Neuronal stem cell (in vitro differentiated cells): ENCODE data around the gene GRIA1.

ENCODE experiments used
- DNase-seq: peaks from one replicate; pipeline ENCODE4 v3.0.0-alpha.2; 2013; ENCODE audit warnings: low spot score
- H2AFZ ChIP-seq: one replicate; pipeline ENCODE4 v1.6.1; 2013; ENCODE audit warnings: mild to moderate bottlenecking, low read length, inconsistent platforms
- H2AK5ac ChIP-seq: 2 replicates; pipeline ENCODE4 v1.6.1; 2013; ENCODE audit warnings: low read depth, mild to moderate bottlenecking, inconsistent platforms, low read length, moderate library complexity, mixed read lengths
- H2BK120ac ChIP-seq: 2 replicates; pipeline ENCODE4 v1.6.1; 2013; ENCODE audit warnings: low read depth, mild to moderate bottlenecking, inconsistent platforms, low read length, moderate library complexity, mixed read lengths
- H2BK12ac ChIP-seq: one replicate; pipeline ENCODE4 v1.6.1; 2013; ENCODE audit warnings: low read length, inconsistent platforms
- H2BK15ac ChIP-seq: 2 replicates; pipeline ENCODE4 v1.6.1; 2013; ENCODE audit warnings: mild to moderate bottlenecking, low read length, inconsistent platforms, mixed read lengths
- H2BK5ac ChIP-seq: one replicate; pipeline ENCODE4 v1.6.1; 2013; ENCODE audit warnings: inconsistent platforms, mild to moderate bottlenecking, low read length, moderate library complexity
- H3K14ac ChIP-seq: one replicate; pipeline ENCODE4 v1.6.1; 2013; ENCODE audit warnings: low read length, inconsistent platforms
- H3K18ac ChIP-seq: 2 replicates; pipeline ENCODE4 v1.6.1; 2013; ENCODE audit warnings: low read length, inconsistent platforms
- H3K23ac ChIP-seq: 2 replicates; pipeline ENCODE4 v1.6.1; 2013; ENCODE audit warnings: low read depth, mild to moderate bottlenecking, mixed read lengths, low read length, inconsistent platforms; ENCODE audit not compliant: poor library complexity
- H3K27ac ChIP-seq: replicated peaks from 3 replicates; pipeline ENCODE4 v1.5.1; 2013; ENCODE audit warnings: low read length, inconsistent platforms
- H3K27me3 ChIP-seq, 3 experiments: 2 replicates each; pipeline ENCODE4 v1.6.1; 2013; ENCODE audit warnings: low read length in 3 of 3, mild to moderate bottlenecking in 2 of 3, inconsistent platforms in 1 of 3, low read depth in 1 of 3, mixed read lengths in 1 of 3, moderate library complexity in 1 of 3; ENCODE audit not compliant: control insufficient read depth in 3 of 3, insufficient read depth in 3 of 3
- H3K36me3 ChIP-seq, 2 donors: replicated peaks in 1 of 2; 2 replicates each; pipeline ENCODE4 v1.6.1; 2013; ENCODE audit warnings: low read length in 2 of 2; ENCODE audit not compliant: control insufficient read depth in 2 of 2, insufficient read depth in 2 of 2
- H3K4ac ChIP-seq: 2 replicates; pipeline ENCODE4 v1.6.1; 2013; ENCODE audit warnings: inconsistent platforms, mild to moderate bottlenecking, low read length, moderate library complexity
- H3K4me1 ChIP-seq, 2 donors: 1 replicate in 1 of 2; 2 replicates in 1 of 2; pipeline ENCODE4 v1.6.1; 2013; ENCODE audit warnings: low read length in 2 of 2, low read depth in 1 of 2; ENCODE audit not compliant: control insufficient read depth in 2 of 2, insufficient read depth in 1 of 2
- H3K4me2 ChIP-seq: one replicate; pipeline ENCODE4 v1.6.1; 2013; ENCODE audit warnings: mild to moderate bottlenecking, low read length, inconsistent platforms; ENCODE audit not compliant: insufficient read depth, poor library complexity, severe bottlenecking
- H3K4me3 ChIP-seq, 2 donors: 2 replicates each; pipeline ENCODE4 v1.5.1; 2013; ENCODE audit warnings: low read length in 2 of 2, mild to moderate bottlenecking in 2 of 2, inconsistent platforms in 1 of 2, moderate library complexity in 1 of 2
- H3K79me1 ChIP-seq: one replicate; pipeline ENCODE4 v1.6.1; 2013; ENCODE audit warnings: low read depth, mild to moderate bottlenecking, inconsistent platforms, low read length, moderate library complexity
- H3K9ac ChIP-seq: one replicate; pipeline ENCODE4 v1.6.1; 2013; ENCODE audit warnings: mild to moderate bottlenecking, low read depth, low read length, inconsistent platforms; ENCODE audit not compliant: poor library complexity
- H3K9me3 ChIP-seq, 2 donors: replicated peaks in 1 of 2; 2 replicates each; pipeline versions ENCODE3 to v1.6.1; 2013; ENCODE audit warnings: low read length in 2 of 2, mild to moderate bottlenecking in 2 of 2, inconsistent platforms in 1 of 2, low read depth in 1 of 2, mixed read lengths in 1 of 2, moderate library complexity in 1 of 2; ENCODE audit not compliant: control insufficient read depth in 2 of 2, insufficient read depth in 1 of 2
- H4K8ac ChIP-seq: one replicate; pipeline ENCODE4 v1.6.1; 2013; ENCODE audit warnings: low read depth, mild to moderate bottlenecking, inconsistent platforms, low read length, moderate library complexity
- H4K91ac ChIP-seq: one replicate; pipeline ENCODE4 v1.6.1; 2013; ENCODE audit warnings: low read length, low read depth, mild to moderate bottlenecking, inconsistent platforms; ENCODE audit not compliant: poor library complexity
- WGBS, 2 donors: extraction: QIAGEN DNeasy Blood & Tissue Kit; methylation state at CpG; one replicate each; pipeline ENCODE4 v1.1.7; 2013; ENCODE audit warnings: missing lambda C conversion rate in 2 of 2, mixed read lengths in 1 of 2; ENCODE audit not compliant: insufficient read length in 2 of 2, insufficient replicate concordance in 1 of 2; ENCODE audit errors: extremely low coverage in 2 of 2; 5-methylcytosine and 5-hydroxymethylcytosine counted together

Gene GRIA1

GRCh38 chr5:153714798-153715197 is 224.3 kb downstream of the GRIA1 start:
- H3K36me3 ChIP-seq: no peaks in the 10 kb centered on the region
- H3K27ac ChIP-seq: no peak overlapping the region
- no peak overlapping the region for H3K4me2 ChIP-seq
- H2BK120ac ChIP-seq: no peak overlapping the region
- no peaks in the 10 kb centered on the region for H3K79me1 ChIP-seq
- H3K23ac ChIP-seq: no peak overlapping the region
- H3K9ac ChIP-seq: no peak overlapping the region
- H3K4ac ChIP-seq: no peak overlapping the region
- no peak overlapping the region for H2BK15ac ChIP-seq
- no CpG with 5 or more reads among the region's 2 CpGs for WGBS, 2 donors
- H3K14ac ChIP-seq: no peak overlapping the region
- DNase-seq: no peak
- no peak overlapping the region for H4K8ac ChIP-seq
- H3K27me3 ChIP-seq: no peaks in the 10 kb centered on the region
- H3K4me3 ChIP-seq: no peak overlapping the region
- H4K91ac ChIP-seq: no peak overlapping the region
- H3K9me3 ChIP-seq: no peaks in the 10 kb centered on the region
- no peak overlapping the region for H2AK5ac ChIP-seq
- H2BK12ac ChIP-seq: no peak overlapping the region
- peaks cover 2 to 7% of the 10 kb centered on the region in 2 donors for H3K4me1 ChIP-seq
- H2BK5ac ChIP-seq: no peak overlapping the region
- H2AFZ ChIP-seq: no peak overlapping the region
- H3K18ac ChIP-seq: no peak overlapping the region

GRCh38 chr5:153717287-153717686 is 226.8 kb downstream of the GRIA1 start:
- no peak overlapping the region for H3K18ac ChIP-seq
- no peak overlapping the region for H3K23ac ChIP-seq
- no peak overlapping the region for H3K4me2 ChIP-seq
- no peaks in the 10 kb centered on the region for H3K27me3 ChIP-seq
- H3K79me1 ChIP-seq: no peaks in the 10 kb centered on the region
- peaks cover 0 to 5% of the 10 kb centered on the region in 2 donors for H3K9me3 ChIP-seq
- H2BK15ac ChIP-seq: no peak overlapping the region
- no peaks in the 10 kb centered on the region for H3K36me3 ChIP-seq
- no peak overlapping the region for H2BK12ac ChIP-seq
- H3K9ac ChIP-seq: no peak overlapping the region
- H4K91ac ChIP-seq: no peak overlapping the region
- H4K8ac ChIP-seq: no peak overlapping the region
- no peak overlapping the region for H2AK5ac ChIP-seq
- H3K4me3 ChIP-seq: no peak overlapping the region
- H3K14ac ChIP-seq: no peak overlapping the region
- H3K4ac ChIP-seq: no peak overlapping the region
- no peak for DNase-seq
- H2BK120ac ChIP-seq: no peak overlapping the region
- H3K4me1 ChIP-seq: peaks cover 2 to 7% of the 10 kb centered on the region in 2 donors
- H2AFZ ChIP-seq: no peak overlapping the region
- WGBS, 2 donors: no CpG with 5 or more reads among the region's 3 CpGs
- H2BK5ac ChIP-seq: no peak overlapping the region
- no peak overlapping the region for H3K27ac ChIP-seq

- H2BK12ac ChIP-seq: no peak overlapping the region
- H3K4ac ChIP-seq: no peak overlapping the region
- no peak overlapping the region for H4K8ac ChIP-seq
- no peak overlapping the region for H2BK5ac ChIP-seq
- peaks cover 0 to 11% of the 10 kb centered on the region in 2 donors for H3K9me3 ChIP-seq
- no peak overlapping the region for H3K27ac ChIP-seq
- H3K79me1 ChIP-seq: no peaks in the 10 kb centered on the region
- DNase-seq: no peak
- H3K14ac ChIP-seq: no peak overlapping the region
- peaks cover 2 to 7% of the 10 kb centered on the region in 2 donors for H3K4me1 ChIP-seq
- no peak overlapping the region for H3K18ac ChIP-seq
- no CpG with 5 or more reads among the region's 1 CpG for WGBS, 2 donors
- no peak overlapping the region for H3K4me3 ChIP-seq
- no peak overlapping the region for H2BK120ac ChIP-seq
- H3K36me3 ChIP-seq: no peaks in the 10 kb centered on the region
- H2AFZ ChIP-seq: no peak overlapping the region
- H3K9ac ChIP-seq: no peak overlapping the region
- H4K91ac ChIP-seq: no peak overlapping the region
- H2BK15ac ChIP-seq: no peak overlapping the region
- H3K4me2 ChIP-seq: no peak overlapping the region
- H3K23ac ChIP-seq: no peak overlapping the region
- no peak overlapping the region for H2AK5ac ChIP-seq
- no peaks in the 10 kb centered on the region for H3K27me3 ChIP-seq
Measured at GRCh38 chr5:153718713-153719112, 228.2 kb downstream of the GRIA1 start.

- Histone ChIP-seq H3K4me2 (no peak overlapping the region), H2AK5ac (no peak overlapping the region), H3K4me3 (no peak overlapping the region), H3K27me3 (no peaks in the 10 kb centered on the region), H3K9me3 (peaks cover 0 to 11% of the 10 kb centered on the region in 2 donors), H3K14ac (no peak overlapping the region), H3K4me1 (peaks cover 0 to 3% of the 10 kb centered on the region in 2 donors), H2BK5ac (no peak overlapping the region), H3K36me3 (no peaks in the 10 kb centered on the region), H4K91ac (no peak overlapping the region), H2BK120ac (no peak overlapping the region), H3K23ac (no peak overlapping the region), H2BK15ac (no peak overlapping the region), H3K4ac (no peak overlapping the region), H3K79me1 (no peaks in the 10 kb centered on the region), H2BK12ac (no peak overlapping the region), H4K8ac (no peak overlapping the region), H3K27ac (no peak overlapping the region), H3K18ac (no peak overlapping the region), H3K9ac (no peak overlapping the region), H2AFZ (no peak overlapping the region)
- DNase-seq: no peak
- WGBS, 2 donors: no CpG with 5 or more reads among the region's 5 CpGs
Measured at GRCh38 chr5:153719324-153719723, 228.9 kb downstream of the GRIA1 start.
